ENCODE measurements around the gene HOPX. TPM values are rescaled to one million over a fixed set of nuclear protein-coding genes. Genes with fewer than 3 reads are reported as not detected.
"Not testable (repeated sequence)": the region's sequence is repeated elsewhere in the genome, so short reads cannot be mapped to it uniquely, and the experiment has no call there.

HOPX gene
- total RNA-seq, 1 donor from 2014 or later = 42.1 TPM

GRCh38 chr4:56677711-56678110, 3.4 kb downstream of the HOPX start:
- TF ChIP-seq CTCF (conservative IDR thresholded peaks at IDR 0.05) = no peak
- Mint-ChIP-seq H3K27ac (no peak overlapping the region), H3K4me1 (ENCODE audit: unreplicated experiment) (peaks cover 14% of the 10 kb centered on the region), H3K27me3 (no peaks in the 10 kb centered on the region), H3K4me3 (no peak overlapping the region), H3K36me3 (no peaks in the 10 kb centered on the region), H3K9me3 (no peaks in the 10 kb centered on the region)
- no peak for DNase-seq (ENCODE audit: extremely low spot score, unreplicated experiment)

GRCh38 chr4:56674984-56675383, 6.1 kb downstream of the HOPX start:
- no peak overlapping the region for H3K27ac Mint-ChIP-seq
- DNase-seq (ENCODE audit: extremely low spot score, unreplicated experiment) = no peak
- no peaks in the 10 kb centered on the region for H3K27me3 Mint-ChIP-seq
- H3K36me3 Mint-ChIP-seq = no peaks in the 10 kb centered on the region
- no peaks in the 10 kb centered on the region for H3K4me1 Mint-ChIP-seq (ENCODE audit: unreplicated experiment)
- no peaks in the 10 kb centered on the region for H3K9me3 Mint-ChIP-seq
- no peak for TF ChIP-seq CTCF (conservative IDR thresholded peaks at IDR 0.05)
- H3K4me3 Mint-ChIP-seq = no peak overlapping the region

GRCh38 chr4:56671860-56672259, 9.2 kb downstream of the HOPX start:
- no peaks in the 10 kb centered on the region for H3K27me3 Mint-ChIP-seq
- no peak for DNase-seq (ENCODE audit: extremely low spot score, unreplicated experiment)
- no peaks in the 10 kb centered on the region for H3K36me3 Mint-ChIP-seq
- H3K9me3 Mint-ChIP-seq = peaks cover 4% of the 10 kb centered on the region
- H3K27ac Mint-ChIP-seq = no peak overlapping the region
- TF ChIP-seq CTCF (conservative IDR thresholded peaks at IDR 0.05) = no peak
- H3K4me1 Mint-ChIP-seq (ENCODE audit: unreplicated experiment) = no peaks in the 10 kb centered on the region
- no peak overlapping the region for H3K4me3 Mint-ChIP-seq

DNA sequence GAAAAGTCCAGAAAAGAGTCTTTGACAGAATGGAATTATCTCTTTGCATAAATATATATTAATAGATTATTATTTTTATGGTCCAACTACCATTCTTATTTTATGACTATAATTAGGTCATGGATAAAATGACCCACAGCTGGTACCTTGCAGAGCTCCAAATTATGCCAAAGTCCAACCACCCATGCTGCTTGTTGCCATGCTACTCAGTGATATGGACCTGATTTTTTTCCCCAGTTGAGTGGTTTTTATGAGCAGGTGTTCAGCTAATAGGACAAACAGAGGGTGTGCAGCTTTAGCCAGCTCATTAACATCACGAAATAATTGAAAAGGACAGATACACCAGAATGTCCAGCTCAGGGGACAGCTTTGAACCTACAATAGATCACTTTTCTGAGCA, 9.7 kb downstream of the HOPX start:
- Mint-ChIP-seq H3K4me1 (ENCODE audit: unreplicated experiment) (no peaks in the 10 kb centered on the region), H3K27me3 (no peaks in the 10 kb centered on the region), H3K36me3 (no peaks in the 10 kb centered on the region), H3K27ac (no peak overlapping the region), H3K9me3 (peaks cover 4% of the 10 kb centered on the region), H3K4me3 (no peak overlapping the region)
- no peak for DNase-seq (ENCODE audit: extremely low spot score, unreplicated experiment)
- TF ChIP-seq CTCF (conservative IDR thresholded peaks at IDR 0.05) = no peak

- Mint-ChIP-seq H3K4me1 (ENCODE audit: unreplicated experiment) (no peaks in the 10 kb centered on the region), H3K27me3 (peaks cover 8% of the 10 kb centered on the region), H3K9me3 (peaks cover 4% of the 10 kb centered on the region), H3K36me3 (no peaks in the 10 kb centered on the region), H3K27ac (no peak overlapping the region), H3K4me3 (no peak overlapping the region)
- peak; percentile 57 for TF ChIP-seq CTCF (conservative IDR thresholded peaks at IDR 0.05)
- no peak for DNase-seq (ENCODE audit: extremely low spot score, unreplicated experiment)
Observed at GRCh38 chr4:56668267-56668666, 12.8 kb downstream of the HOPX start.

GRCh38 chr4:56667396-56667795, 13.7 kb downstream of the HOPX start:
- H3K4me1 Mint-ChIP-seq (ENCODE audit: unreplicated experiment); H3K27ac Mint-ChIP-seq; H3K9me3 Mint-ChIP-seq; H3K4me3 Mint-ChIP-seq; H3K36me3 Mint-ChIP-seq; DNase-seq (ENCODE audit: extremely low spot score, unreplicated experiment): not testable (repeated sequence)
- peaks cover 13% of the 10 kb centered on the region for H3K27me3 Mint-ChIP-seq

All from type B pancreatic cell (in vitro differentiated cells).